CD14-positive monocyte (primary cell): Measurements from ENCODE around the gene TOM1. TPM values are rescaled to one million over a fixed set of nuclear protein-coding genes. Genes with fewer than 3 reads are reported as not detected.

Experiments used
- DNase-seq, 3 donors: peaks; one replicate each; pipeline ENCODE4 v3.0.0-alpha.2; 2011 to 2022
- H2AFZ ChIP-seq: 2 replicates; pipeline ENCODE4 v1.6.0; 2012; ENCODE audit warnings: mild to moderate bottlenecking, low read depth, low read length, inconsistent platforms; ENCODE audit not compliant: insufficient read depth, poor library complexity, severe bottlenecking
- H3K27ac ChIP-seq, 2 donors: 1 replicate in 1 of 2; 2 replicates in 1 of 2; pipeline ENCODE4 v1.5.1; 2012 to 2013; ENCODE audit warnings: low read length in 2 of 2, control low read depth in 1 of 2, inconsistent platforms in 1 of 2, low read depth in 1 of 2, mild to moderate bottlenecking in 1 of 2
- H3K27me3 ChIP-seq, 2 donors: one replicate each; pipeline versions ENCODE4 v1.6.0 to v1.6.1; 2011 to 2013; ENCODE audit warnings: low read length in 2 of 2; ENCODE audit not compliant: control insufficient read depth in 2 of 2, insufficient read depth in 2 of 2
- H3K36me3 ChIP-seq, 2 donors: replicated peaks in 1 of 2; 1 replicate in 1 of 2; 2 replicates in 1 of 2; pipeline versions ENCODE4 v1.5.1 to v1.6.1; 2012 to 2013; ENCODE audit warnings: low read length in 2 of 2, control low read depth in 1 of 2, inconsistent platforms in 1 of 2, mild to moderate bottlenecking in 1 of 2; ENCODE audit not compliant: insufficient read depth in 2 of 2, control insufficient read depth in 1 of 2
- H3K4me1 ChIP-seq, 2 donors: 1 replicate in 1 of 2; 2 replicates in 1 of 2; pipeline versions ENCODE4 v1.5.1 to v1.6.1; 2012 to 2013; ENCODE audit warnings: low read length in 2 of 2, control low read depth in 1 of 2, inconsistent platforms in 1 of 2, mild to moderate bottlenecking in 1 of 2, moderate library complexity in 1 of 2; ENCODE audit not compliant: insufficient read depth in 2 of 2, control insufficient read depth in 1 of 2
- H3K4me2 ChIP-seq: replicated peaks from 2 replicates; pipeline ENCODE3; 2012; ENCODE audit warnings: low read length, moderate library complexity, mild to moderate bottlenecking; ENCODE audit not compliant: poor library complexity, severe bottlenecking; ENCODE audit errors: extremely low read depth
- H3K4me3 ChIP-seq, 3 experiments: fragments of 200-600 bp in 1 of 3; sonication (generic) in 1 of 3; replicated peaks in 1 of 3; 1 replicate in 2 of 3; 2 replicates in 1 of 3; pipeline ENCODE4 v1.5.1; 2011 to 2013; ENCODE audit warnings: low read length in 3 of 3, mild to moderate bottlenecking in 3 of 3, control low read depth in 2 of 3, low read depth in 2 of 3, inconsistent platforms in 1 of 3, moderate library complexity in 1 of 3
- H3K79me2 ChIP-seq: 2 replicates; pipeline ENCODE4 v1.6.0; 2012; ENCODE audit warnings: mild to moderate bottlenecking, control low read depth, inconsistent platforms, low read length, moderate library complexity; ENCODE audit not compliant: insufficient read depth
- H3K9ac ChIP-seq: 2 replicates; pipeline ENCODE4 v1.6.0; 2017; ENCODE audit warnings: low read length, mild to moderate bottlenecking; ENCODE audit not compliant: insufficient read depth, poor library complexity, severe bottlenecking
- H3K9me3 ChIP-seq, 2 donors: replicated peaks in 1 of 2; 1 replicate in 1 of 2; 2 replicates in 1 of 2; pipeline versions ENCODE4 v1.5.1 to v1.6.1; 2012 to 2013; ENCODE audit warnings: low read length in 2 of 2, control low read depth in 1 of 2; ENCODE audit not compliant: control insufficient read depth in 1 of 2, insufficient read depth in 1 of 2
- H4K20me1 ChIP-seq: 2 replicates; pipeline ENCODE4 v1.6.0; 2012; ENCODE audit warnings: mild to moderate bottlenecking, low read length, control low read depth, moderate library complexity; ENCODE audit not compliant: insufficient read depth
- H3K27ac Mint-ChIP-seq, 7 donors: one replicate each; pipeline ENCODE4 v1.8.0; 2020; ENCODE audit warnings: mild to moderate bottlenecking in 7 of 7, mixed read lengths in 7 of 7, moderate library complexity in 6 of 7, inconsistent platforms in 2 of 7
- H3K27me3 Mint-ChIP-seq, 3 donors: one replicate each; pipeline ENCODE4 v1.8.0; 2021 to 2022; ENCODE audit warnings: low read depth in 3 of 3, mild to moderate bottlenecking in 3 of 3, mixed read lengths in 3 of 3, moderate library complexity in 3 of 3, inconsistent platforms in 1 of 3
- H3K36me3 Mint-ChIP-seq, 2 donors: one replicate each; pipeline ENCODE4 v1.8.0; 2020; ENCODE audit warnings: mixed read lengths in 2 of 2, inconsistent platforms in 1 of 2, mild to moderate bottlenecking in 1 of 2
- H3K4me1 Mint-ChIP-seq: one replicate; pipeline ENCODE4 v1.8.0; 2020; ENCODE audit warnings: mild to moderate bottlenecking, mixed read lengths
- H3K4me3 Mint-ChIP-seq, 2 donors: one replicate each; pipeline ENCODE4 v1.8.0; 2020; ENCODE audit warnings: mild to moderate bottlenecking in 2 of 2, mixed read lengths in 2 of 2, moderate library complexity in 1 of 2
- H3K9me3 Mint-ChIP-seq, 7 donors: one replicate each; pipeline ENCODE4 v1.8.0; 2020 to 2022; ENCODE audit warnings: mixed read lengths in 7 of 7, mild to moderate bottlenecking in 6 of 7, moderate library complexity in 6 of 7, inconsistent platforms in 2 of 7
- CTCF ChIP-seq: fragments of 200-600 bp; IDR thresholded peaks from one replicate; pipeline ENCODE4 v1.8.0; 2022; ENCODE audit warnings: antibody characterized with exemption, mild to moderate bottlenecking
- WGBS: methylation state at CpG from one replicate; pipeline ENCODE4 v1.1.5; 2013; ENCODE audit warnings: missing lambda C conversion rate; ENCODE audit not compliant: insufficient coverage; 5-methylcytosine and 5-hydroxymethylcytosine counted together
- intact Hi-C, 2 donors: fragments of 100-400 bp; cut with micrococcal nuclease; formaldehyde crosslinking; loops; one replicate each; pipeline versions ENCODE4 v1.15.0 to v1.15.1; 2023
- polyA plus RNA-seq, 3 donors: library from polyadenylated mRNA; depleted of rRNA in 1 of 3; unstranded in 2 of 3; stranded (reverse) in 1 of 3; fragments of 300-500 nt in 2 of 3; fragments of >200 nt in 1 of 3; fragmentation: Illumina TruSeq in 2 of 3; gene quantifications; 1 replicate in 2 of 3; 2 replicates in 1 of 3; pipeline ENCODE4 v1.2.3, GENCODE V29; 2012 to 2021
- small RNA-seq: library from RNA; depleted of rRNA; stranded (forward); fragments of <200 nt; gene quantifications from one replicate; pipeline ENCODE3, GENCODE V24; 2012; ENCODE audit warnings: low read depth; ENCODE audit not compliant: insufficient read length

The TOM1 gene
- polyA plus RNA-seq, 3 donors = 80.5 to 167 (median 120) TPM

GRCh38 chr22:35397095-35397904, 97.6 kb downstream of the TOM1 start:
- Histone ChIP-seq H3K4me3 (no peak overlapping the region), H2AFZ (no peak overlapping the region), H4K20me1 (peaks cover 2% of the 10 kb centered on the region), H3K27ac (peak overlapping the region; percentile 81 to 87), H3K9me3 (no peaks in the 10 kb centered on the region), H3K36me3 (peaks cover 19 to 28% of the 10 kb centered on the region in 2 donors), H3K27me3 (no peaks in the 10 kb centered on the region), H3K9ac (no peak overlapping the region), H3K4me2 (no peak overlapping the region), H3K4me1 (peaks cover 35 to 57% of the 10 kb centered on the region in 2 donors), H3K79me2 (peaks cover 32% of the 10 kb centered on the region)
- Mint-ChIP-seq H3K9me3 (no peaks in the 10 kb centered on the region), H3K4me3 (peak overlapping the region in 1 of 2 donors; percentile 60), H3K27me3 (peaks cover 0 to 1% (median 0%) of the 10 kb centered on the region in 3 donors), H3K36me3 (peaks cover 28 to 38% of the 10 kb centered on the region in 2 donors), H3K27ac (peak overlapping the region; percentile 93 to 98 (median 96)), H3K4me1 (peaks cover 41% of the 10 kb centered on the region)
- no peak for TF ChIP-seq CTCF
- WGBS = 54% methylated on average over 3 of the region's 13 CpGs
- DNase-seq = peak in 1 of 3 donors; percentile 22
- intact Hi-C loops = loop anchor here in 1 of 2 donors (5.0 kb wide), 1 partner anchor 45 kb away; no protein-coding TSS in a partner anchor

Small RNA genes lying within 50 kb of the gene (small RNA-seq; reads per million reads assigned to genes)
- gene MIR3909 (1.2 reads per million), gene MIR6069 (not detected)

Other genes starting within 250 kb of the TOM1 start
- gene ISX, start 233.7 kb upstream of the TOM1 start, polyA plus RNA-seq = not detected
- gene HMGXB4, start 42.4 kb upstream of the TOM1 start, polyA plus RNA-seq = 10 to 100 TPM in 1 of 3 donors, 1 to 10 TPM in 2; 6.3 to 11.4 (median 8.1) TPM
- 100 to 1,000 TPM; 180 to 233 (median 193) TPM for gene HMOX1, start 81.2 kb downstream of the TOM1 start, polyA plus RNA-seq
- gene MCM5, start 100.2 kb downstream of the TOM1 start, polyA plus RNA-seq = 10 to 100 TPM; 23.4 to 39.8 (median 25.5) TPM
- gene RASD2, start 240.9 kb downstream of the TOM1 start, polyA plus RNA-seq = under 1 TPM in 1 of 3 donors, not detected in 2; 0.29 TPM